Measurements from ENCODE around the gene TRAF3. TPM values are rescaled to one million over a fixed set of nuclear protein-coding genes. Genes with fewer than 3 reads are reported as not detected.
A peak's percentile ranks its signal among the peaks of the same experiment; 100 is the strongest.

The TRAF3 gene
- polyA plus RNA-seq, 1 experiment: 20.1 TPM

DNA sequence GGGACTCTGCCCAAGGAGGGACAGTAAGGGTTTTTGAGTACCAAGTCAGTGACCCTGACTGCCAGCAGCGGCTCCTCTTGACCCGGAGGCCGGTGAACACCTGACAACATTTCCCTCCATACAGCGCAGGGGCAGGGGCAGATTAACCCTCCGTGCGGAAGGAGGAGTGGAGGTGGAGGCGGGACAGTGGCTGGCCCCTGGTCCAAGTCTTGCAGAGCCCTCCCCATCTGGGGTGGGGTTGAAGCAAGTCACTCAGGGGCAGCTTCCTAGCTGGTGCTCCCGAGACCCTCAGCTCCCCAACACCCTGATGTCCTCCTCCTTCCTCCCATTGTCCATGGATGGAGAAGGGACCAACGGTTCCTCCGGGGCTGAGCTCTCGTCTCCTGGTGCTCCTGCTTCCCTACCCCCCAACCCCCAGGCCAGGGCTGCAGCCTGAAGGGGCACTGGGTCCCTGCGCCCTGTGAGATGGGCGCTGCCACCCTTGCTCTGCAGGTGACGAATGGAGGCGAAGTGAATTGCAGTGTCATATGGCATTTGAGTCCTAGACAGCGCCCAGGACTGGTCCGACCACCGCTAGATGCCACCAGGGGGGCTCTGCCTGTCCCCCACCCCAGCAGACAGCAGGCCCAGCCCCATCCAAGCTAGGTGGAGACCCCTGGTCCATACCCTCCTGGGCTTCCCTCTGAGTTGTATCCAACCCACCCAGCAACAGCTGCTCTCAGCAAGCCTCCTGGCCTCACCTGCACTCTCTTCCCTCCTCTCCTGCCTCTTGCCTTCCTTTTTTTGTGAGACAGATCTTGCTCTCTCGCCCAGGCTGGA, 138.3 kb downstream of the TRAF3 start:
- no peak for DNase-seq (ENCODE audit: low read depth)
- TF ChIP-seq, protein P1, sequence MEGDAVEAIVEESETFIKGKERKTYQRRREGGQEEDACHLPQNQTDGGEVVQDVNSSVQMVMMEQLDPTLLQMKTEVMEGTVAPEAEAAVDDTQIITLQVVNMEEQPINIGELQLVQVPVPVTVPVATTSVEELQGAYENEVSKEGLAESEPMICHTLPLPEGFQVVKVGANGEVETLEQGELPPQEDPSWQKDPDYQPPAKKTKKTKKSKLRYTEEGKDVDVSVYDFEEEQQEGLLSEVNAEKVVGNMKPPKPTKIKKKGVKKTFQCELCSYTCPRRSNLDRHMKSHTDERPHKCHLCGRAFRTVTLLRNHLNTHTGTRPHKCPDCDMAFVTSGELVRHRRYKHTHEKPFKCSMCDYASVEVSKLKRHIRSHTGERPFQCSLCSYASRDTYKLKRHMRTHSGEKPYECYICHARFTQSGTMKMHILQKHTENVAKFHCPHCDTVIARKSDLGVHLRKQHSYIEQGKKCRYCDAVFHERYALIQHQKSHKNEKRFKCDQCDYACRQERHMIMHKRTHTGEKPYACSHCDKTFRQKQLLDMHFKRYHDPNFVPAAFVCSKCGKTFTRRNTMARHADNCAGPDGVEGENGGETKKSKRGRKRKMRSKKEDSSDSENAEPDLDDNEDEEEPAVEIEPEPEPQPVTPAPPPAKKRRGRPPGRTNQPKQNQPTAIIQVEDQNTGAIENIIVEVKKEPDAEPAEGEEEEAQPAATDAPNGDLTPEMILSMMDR (IDR thresholded peaks at IDR 0.05; ENCODE audit: insufficient read depth, low read depth, low read length): no peak
- no peaks in the 10 kb centered on the region for H3K27me3 ChIP-seq (ENCODE audit: control insufficient read depth, insufficient read depth, low read length)
- H3K4me3 ChIP-seq (ENCODE audit: low read depth, low read length): no peak overlapping the region
- H3K36me3 ChIP-seq (ENCODE audit: control insufficient read depth, insufficient read depth, low read length): no peaks in the 10 kb centered on the region; the same call in 1 of the 2 replicates
- ChIA-PET CTCF (interaction anchor here (0.7 to 4.5 kb wide), 4 partner anchors 11 to 392 kb away, joined by 3 to 33 read pairs (median 3); no protein-coding TSS in a partner anchor), POLR2A (no interaction called here)

DNA sequence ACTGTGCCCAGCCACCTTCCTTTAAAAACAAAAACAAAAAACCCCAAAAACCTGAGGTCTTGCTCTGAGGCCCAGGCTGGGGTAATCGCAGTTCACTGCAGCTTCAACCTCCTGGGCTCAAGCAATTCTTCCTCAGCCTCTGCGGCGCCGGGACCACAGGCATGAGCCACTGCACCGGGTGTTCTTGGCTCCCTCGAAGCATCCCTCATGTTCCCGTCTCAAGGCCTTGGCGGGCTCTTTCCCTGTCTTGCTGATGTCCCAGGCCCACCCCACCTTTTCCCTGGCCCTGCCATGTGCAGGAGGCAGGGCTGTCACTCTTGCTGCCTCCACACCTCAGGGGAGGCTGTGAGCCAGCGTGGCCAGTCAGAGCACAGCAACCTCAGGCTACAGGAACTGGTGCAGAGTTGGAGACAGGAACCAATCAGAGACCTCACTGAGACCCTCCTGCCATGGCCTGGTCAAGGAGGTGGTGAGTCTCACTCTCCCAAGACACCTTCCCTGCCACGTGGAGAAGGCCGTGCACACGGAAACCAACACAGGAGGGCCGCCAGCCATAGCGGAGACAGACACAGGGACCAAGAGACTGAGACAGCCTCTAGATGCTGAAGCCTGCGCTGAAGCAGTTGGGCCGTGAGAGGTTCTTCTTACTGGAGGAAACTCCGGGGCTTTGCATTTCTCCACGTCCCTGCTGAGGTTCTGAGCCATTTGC, 139.3 kb downstream of the TRAF3 start:
- ChIA-PET POLR2A (no interaction called here), CTCF (interaction anchor here (0.6 to 4.5 kb wide), 5 partner anchors 142 to 394 kb away, joined by 3 to 33 read pairs (median 6); no protein-coding TSS in a partner anchor)
- DNase-seq (ENCODE audit: low read depth): no peak
- Histone ChIP-seq H3K4me3 (ENCODE audit: low read depth, low read length) (no peak overlapping the region), H3K27me3 (ENCODE audit: control insufficient read depth, insufficient read depth, low read length) (no peaks in the 10 kb centered on the region), H3K36me3 (ENCODE audit: control insufficient read depth, insufficient read depth, low read length) (no peaks in the 10 kb centered on the region; the same call in 1 of the 2 replicates)
- TF ChIP-seq, protein P1 (IDR thresholded peaks at IDR 0.05; ENCODE audit: insufficient read depth, low read depth, low read length): no peak

DNA sequence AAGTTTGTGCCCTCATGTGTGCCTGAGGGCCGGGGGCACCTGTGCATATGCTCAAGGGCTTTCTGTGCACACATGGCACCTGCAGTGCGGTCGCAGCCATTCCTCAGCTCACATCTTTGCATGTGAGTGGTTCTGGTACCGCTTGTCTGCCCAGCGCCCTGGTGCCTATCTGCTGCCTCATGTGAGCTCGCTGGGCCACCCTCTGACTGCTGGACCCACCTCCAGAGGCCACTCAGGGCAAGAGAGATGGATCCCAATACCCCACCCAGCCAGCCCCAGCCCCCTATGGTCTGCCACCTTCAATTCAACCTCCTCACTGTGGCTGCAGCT, 139.8 kb downstream of the TRAF3 start:
- POLR2A ChIA-PET: no interaction called here
- H3K4me3 ChIP-seq (ENCODE audit: low read depth, low read length): no peak overlapping the region
- CTCF ChIA-PET: interaction anchor here (0.7 to 4.5 kb wide), 5 partner anchors 142 to 392 kb away, joined by 3 to 33 read pairs (median 6); no protein-coding TSS in a partner anchor
- TF ChIP-seq, protein P1 (IDR thresholded peaks at IDR 0.05; ENCODE audit: insufficient read depth, low read depth, low read length): no peak
- no peak for DNase-seq (ENCODE audit: low read depth)
- H3K27me3 ChIP-seq (ENCODE audit: control insufficient read depth, insufficient read depth, low read length): no peaks in the 10 kb centered on the region
- no peaks in the 10 kb centered on the region for H3K36me3 ChIP-seq (ENCODE audit: control insufficient read depth, insufficient read depth, low read length)

DNA sequence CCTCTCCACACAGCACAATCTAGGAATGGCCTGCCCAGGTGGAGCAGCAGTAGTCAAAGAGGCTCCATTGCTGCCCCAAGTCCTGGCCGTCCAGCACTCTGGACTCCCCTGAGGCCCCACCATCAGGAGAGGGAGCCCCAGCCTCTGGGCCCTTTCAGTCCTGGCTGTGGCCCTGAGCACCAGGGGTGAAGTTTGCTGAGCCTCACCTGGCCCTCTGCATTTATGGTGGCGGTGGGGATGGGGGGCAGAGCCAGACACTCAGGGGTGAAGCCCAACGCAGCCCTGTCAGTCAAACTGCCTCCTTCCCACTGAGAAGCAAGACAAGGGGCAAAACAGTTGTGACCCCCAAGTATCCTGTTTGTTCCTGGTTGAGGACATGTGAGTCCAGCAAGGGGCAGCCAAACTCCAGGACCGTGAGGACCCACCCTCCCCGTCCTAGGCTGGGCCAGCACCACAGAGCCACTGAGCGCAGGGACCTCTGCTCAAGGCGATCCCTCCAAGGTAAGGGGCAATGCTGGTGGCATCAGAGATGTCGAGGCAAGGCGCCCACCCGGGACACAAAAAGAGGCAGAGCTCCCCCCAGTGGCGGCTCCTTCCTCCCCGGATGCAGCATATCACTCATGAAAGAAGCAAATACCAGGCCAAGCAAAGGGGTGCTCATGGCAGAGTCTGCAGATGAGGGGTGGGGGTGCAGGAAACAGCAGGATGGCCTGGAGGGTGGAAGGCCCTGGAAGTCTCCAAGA, 140.4 kb downstream of the TRAF3 start:
- CTCF ChIA-PET: interaction anchor here (0.6 to 4.5 kb wide), 11 partner anchors 10 to 393 kb away, joined by 3 to 33 read pairs (median 4); no protein-coding TSS in a partner anchor
- H3K27me3 ChIP-seq (ENCODE audit: control insufficient read depth, insufficient read depth, low read length): no peaks in the 10 kb centered on the region
- H3K36me3 ChIP-seq (ENCODE audit: control insufficient read depth, insufficient read depth, low read length): no peaks in the 10 kb centered on the region
- H3K4me3 ChIP-seq (ENCODE audit: low read depth, low read length): no peak overlapping the region
- TF ChIP-seq, protein P1 (IDR thresholded peaks at IDR 0.05; ENCODE audit: insufficient read depth, low read depth, low read length): peak; percentile 76
- no peak for DNase-seq (ENCODE audit: low read depth)
- POLR2A ChIA-PET: no interaction called here

All from BJ (cell line).